DOHH2 (cell line): ENCODE data around the gene TEX51.

Experiments used
- H3F3A ChIP-seq: fragments of 200-600 bp; sonication (generic), shearing (Covaris generic); 2 replicates; pipeline ENCODE4 v1.6.0; 2016; ENCODE audit warnings: antibody characterized with exemption, mild to moderate bottlenecking; ENCODE audit not compliant: control insufficient read depth, insufficient read depth
- H3K27ac ChIP-seq: fragments of 200-600 bp; sonication (generic); 2 replicates; pipeline ENCODE4 v1.5.1; 2014; ENCODE audit warnings: low read depth, mild to moderate bottlenecking, low read length, moderate library complexity
- H3K27me3 ChIP-seq: fragments of 200-600 bp; sonication (generic); 2 replicates; pipeline ENCODE4 v1.6.1; 2014; ENCODE audit warnings: mild to moderate bottlenecking, low read length, mixed read lengths; ENCODE audit not compliant: control insufficient read depth
- H3K36me3 ChIP-seq: fragments of 200-600 bp; sonication (generic); 2 replicates; pipeline ENCODE4 v1.6.1; 2014; ENCODE audit warnings: mild to moderate bottlenecking, low read length, moderate library complexity, mixed read lengths; ENCODE audit not compliant: control insufficient read depth
- H3K4me1 ChIP-seq: fragments of 200-600 bp; sonication (generic); 2 replicates; pipeline ENCODE4 v1.6.1; 2014; ENCODE audit warnings: mild to moderate bottlenecking, low read length, mixed read lengths; ENCODE audit not compliant: control insufficient read depth
- H3K4me2 ChIP-seq: fragments of 200-600 bp; sonication (generic); 2 replicates; pipeline ENCODE4 v1.6.0; 2014; ENCODE audit warnings: mild to moderate bottlenecking, low read length, moderate library complexity
- H3K4me3 ChIP-seq: fragments of 200-600 bp; sonication (generic); 2 replicates; pipeline ENCODE4 v1.5.1; 2014; ENCODE audit warnings: mild to moderate bottlenecking, low read length, mixed read lengths
- H3K79me2 ChIP-seq: fragments of 200-600 bp; sonication (generic); 2 replicates; pipeline ENCODE4 v1.6.1; 2014; ENCODE audit warnings: mild to moderate bottlenecking, low read length, mixed read lengths; ENCODE audit not compliant: control insufficient read depth
- H3K9me2 ChIP-seq: fragments of 200-600 bp; sonication (generic); replicated peaks from 2 replicates; pipeline ENCODE4 v1.6.1; 2014; ENCODE audit warnings: mild to moderate bottlenecking, low read length, mixed read lengths; ENCODE audit not compliant: control insufficient read depth
- H3K9me3 ChIP-seq: fragments of 200-600 bp; sonication (generic); 2 replicates; pipeline ENCODE4 v1.6.1; 2014; ENCODE audit warnings: antibody characterized with exemption, low read length, mixed read lengths; ENCODE audit not compliant: control insufficient read depth, insufficient read depth
- H4K20me1 ChIP-seq: fragments of 200-600 bp; sonication (generic); 2 replicates; pipeline ENCODE4 v1.6.0; 2014; ENCODE audit warnings: low read depth, mild to moderate bottlenecking, antibody characterized with exemption, low read length, moderate library complexity; ENCODE audit not compliant: control insufficient read depth, insufficient read depth
- CTCF ChIP-seq: fragments of 200-600 bp; sonication (generic); IDR thresholded peaks from one replicate; pipeline ENCODE4 v1.5.1; 2014; ENCODE audit warnings: antibody characterized with exemption, mild to moderate bottlenecking, low read depth, low read length; ENCODE audit not compliant: poor library complexity, severe bottlenecking
- EZH2phosphoT487 ChIP-seq: fragments of 200-600 bp; sonication (generic); IDR thresholded peaks from 2 replicates; pipeline ENCODE4 v1.6.1; 2017; ENCODE audit warnings: borderline replicate concordance, mild to moderate bottlenecking, antibody characterized with exemption, low read length, moderate library complexity, mixed read lengths

The TEX51 gene

GRCh38 chr2:126888046-126888445, 10.6 kb upstream of the TEX51 start:
- Histone ChIP-seq H3K9me3 (no peaks in the 10 kb centered on the region), H3K4me2 (no peak overlapping the region), H3K79me2 (no peaks in the 10 kb centered on the region), H4K20me1 (no peaks in the 10 kb centered on the region), H3K9me2 (no peaks in the 10 kb centered on the region), H3K36me3 (no peaks in the 10 kb centered on the region), H3K27me3 (no peaks in the 10 kb centered on the region), H3K4me3 (no peak overlapping the region), H3F3A (no peaks in the 10 kb centered on the region), H3K4me1 (peaks cover 17% of the 10 kb centered on the region), H3K27ac (no peak overlapping the region)
- no peak for TF ChIP-seq EZH2phosphoT487
- TF ChIP-seq CTCF: no peak

GRCh38 chr2:126889071-126889470, 9.6 kb upstream of the TEX51 start:
- H3K79me2 ChIP-seq: no peaks in the 10 kb centered on the region
- H3K4me3 ChIP-seq: no peak overlapping the region
- no peak overlapping the region for H3K4me2 ChIP-seq
- H4K20me1 ChIP-seq: no peaks in the 10 kb centered on the region
- H3K27me3 ChIP-seq: no peaks in the 10 kb centered on the region
- H3F3A ChIP-seq: no peaks in the 10 kb centered on the region
- TF ChIP-seq EZH2phosphoT487 (no peak), CTCF (no peak)
- no peak overlapping the region for H3K27ac ChIP-seq
- H3K4me1 ChIP-seq: peaks cover 17% of the 10 kb centered on the region
- no peaks in the 10 kb centered on the region for H3K9me2 ChIP-seq
- no peaks in the 10 kb centered on the region for H3K36me3 ChIP-seq
- H3K9me3 ChIP-seq: no peaks in the 10 kb centered on the region

- Histone ChIP-seq H3K4me3 (no peak overlapping the region), H3K36me3 (no peaks in the 10 kb centered on the region)
Measured at GRCh38 chr2:126889496-126890135, 9.1 kb upstream of the TEX51 start.

More at GRCh38 chr2:126889496-126890135, 9.1 kb upstream of the TEX51 start:
- peaks cover 17% of the 10 kb centered on the region for H3K4me1 ChIP-seq
- TF ChIP-seq CTCF: no peak
- no peak for TF ChIP-seq EZH2phosphoT487
- no peak overlapping the region for H3K4me2 ChIP-seq
- H3K79me2 ChIP-seq: no peaks in the 10 kb centered on the region
- H4K20me1 ChIP-seq: no peaks in the 10 kb centered on the region
- H3K9me3 ChIP-seq: no peaks in the 10 kb centered on the region
- H3K9me2 ChIP-seq: no peaks in the 10 kb centered on the region
- no peak overlapping the region for H3K27ac ChIP-seq
- no peaks in the 10 kb centered on the region for H3F3A ChIP-seq
- H3K27me3 ChIP-seq: no peaks in the 10 kb centered on the region
